ENCODE results near the gene PGC. TPM values are rescaled to one million over a fixed set of nuclear protein-coding genes. Genes with fewer than 3 reads are reported as not detected.
A peak's percentile ranks its signal among the peaks of the same experiment; 100 is the strongest.
"Not testable (repeated sequence)": the region's sequence is repeated elsewhere in the genome, so short reads cannot be mapped to it uniquely, and the experiment has no call there.

The PGC gene
- total RNA-seq, 1 donor: not detected

- DNase-seq (ENCODE audit: low read depth in 2 of 3, low spot score in 2 of 3): peak in 1 of 3 donors; percentile 45
Observed at GRCh38 chr6:41777551-41778285, 30.5 kb upstream of the PGC start.

DNA sequence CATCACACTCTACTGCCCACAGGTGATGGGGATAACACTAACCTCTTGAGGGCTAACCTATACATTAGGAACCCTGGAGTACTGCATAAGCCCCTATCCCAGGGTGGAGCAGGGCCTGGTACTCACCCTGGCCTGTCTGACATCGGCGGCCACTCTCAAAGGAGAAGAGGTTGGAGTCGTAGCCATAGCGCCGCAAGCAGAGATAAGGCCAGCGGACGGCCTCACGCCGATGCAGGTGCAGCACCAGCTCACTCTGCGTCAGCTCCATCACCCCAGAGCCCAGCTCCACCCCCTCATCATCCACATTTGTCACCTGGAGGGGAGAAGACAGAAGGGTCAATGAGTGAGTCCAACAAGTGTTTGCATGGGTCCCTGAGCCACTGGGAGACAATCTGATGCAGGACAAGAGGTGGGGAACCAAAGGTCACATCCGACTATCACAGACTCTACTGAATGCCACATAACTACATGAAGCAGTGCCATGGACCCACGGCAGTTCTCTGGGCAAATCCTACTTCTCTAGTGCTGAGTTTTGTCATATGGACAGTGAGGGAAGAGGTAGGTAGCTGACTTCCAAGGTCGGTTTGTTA is 28.2 kb upstream of the PGC start:
- DNase-seq (ENCODE audit: low read depth in 2 of 3, low spot score in 2 of 3): no peak

GRCh38 chr6:41774841-41775240 is 27.6 kb upstream of the PGC start:
- no peak for DNase-seq (ENCODE audit: low read depth in 2 of 3, low spot score in 2 of 3)

DNA sequence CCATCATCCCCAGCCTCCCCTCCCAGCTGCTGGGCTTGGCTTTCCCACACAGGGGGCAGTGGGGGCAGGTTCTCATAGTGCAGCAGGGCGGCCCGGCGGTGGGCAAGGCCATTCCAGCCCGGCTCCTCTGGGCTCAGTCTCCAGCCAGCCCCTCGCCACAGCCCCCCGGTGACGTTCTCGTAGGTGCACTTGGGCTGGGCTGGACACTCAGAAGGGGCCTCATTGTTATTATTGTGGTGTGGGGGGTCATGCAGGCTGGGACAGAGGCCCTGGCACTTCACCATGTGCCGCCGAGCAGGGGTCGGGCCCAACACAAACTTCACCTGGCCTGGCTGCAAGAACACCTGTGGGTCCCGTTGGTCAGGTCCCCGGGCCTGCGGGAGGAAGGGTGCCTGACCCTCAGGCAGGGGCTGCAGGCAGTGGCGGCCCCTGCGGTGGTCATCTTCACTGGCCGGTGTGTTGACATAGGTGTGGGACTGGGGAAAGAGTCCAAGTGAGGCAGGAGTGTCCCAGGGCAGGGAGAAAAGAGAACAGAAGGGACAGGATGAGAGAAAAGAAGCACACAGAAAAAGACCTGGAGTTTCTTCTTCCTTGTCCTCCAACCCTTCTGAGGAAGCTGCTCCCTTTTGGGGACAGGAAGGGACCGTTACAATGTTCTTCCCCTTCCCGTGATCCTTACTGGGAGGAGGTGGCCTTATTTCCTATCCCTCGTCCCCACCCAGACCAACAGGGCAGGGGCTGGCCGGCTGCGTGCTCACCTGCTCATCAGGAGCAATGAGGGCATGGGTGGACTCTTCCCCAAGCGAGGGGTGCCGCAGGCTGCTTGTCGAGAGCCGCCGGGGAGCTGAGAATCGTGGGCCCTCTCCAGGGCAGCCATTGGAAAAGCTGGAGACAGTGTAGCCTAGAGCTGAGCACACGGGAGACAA is 24.1 kb upstream of the PGC start:
- no peak for DNase-seq (ENCODE audit: low read depth in 2 of 3, low spot score in 2 of 3)

GRCh38 chr6:41770381-41771057 is 23.3 kb upstream of the PGC start:
- no peak for DNase-seq (ENCODE audit: low read depth in 2 of 3, low spot score in 2 of 3)

DNA sequence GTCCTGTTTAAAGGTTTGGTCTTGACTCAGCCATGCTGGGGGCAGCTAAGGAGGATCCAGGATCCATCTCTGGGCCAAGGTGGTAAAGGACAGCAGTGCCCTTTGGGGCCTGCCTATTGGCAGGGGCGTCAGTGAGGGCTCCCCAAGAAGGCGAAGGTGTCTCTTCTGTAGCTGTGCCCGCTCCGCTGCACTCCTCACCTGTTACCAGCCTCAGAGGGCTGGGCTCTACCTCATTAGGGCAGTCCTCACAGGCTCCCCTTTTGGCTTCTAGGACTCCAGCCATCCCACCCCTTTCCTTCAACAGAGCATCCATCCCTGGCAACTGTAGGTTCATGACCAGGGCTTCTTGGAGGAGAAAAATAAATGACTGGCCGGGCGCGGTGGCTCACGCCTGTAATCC is 22.2 kb upstream of the PGC start:
- no peak for DNase-seq (ENCODE audit: low read depth in 2 of 3, low spot score in 2 of 3)

- peak in 2 of 3 donors; percentile 71 to 84 for DNase-seq (ENCODE audit: low read depth in 2 of 3, low spot score in 2 of 3)
Observed at GRCh38 chr6:41768545-41769308, 21.5 kb upstream of the PGC start.

DNA sequence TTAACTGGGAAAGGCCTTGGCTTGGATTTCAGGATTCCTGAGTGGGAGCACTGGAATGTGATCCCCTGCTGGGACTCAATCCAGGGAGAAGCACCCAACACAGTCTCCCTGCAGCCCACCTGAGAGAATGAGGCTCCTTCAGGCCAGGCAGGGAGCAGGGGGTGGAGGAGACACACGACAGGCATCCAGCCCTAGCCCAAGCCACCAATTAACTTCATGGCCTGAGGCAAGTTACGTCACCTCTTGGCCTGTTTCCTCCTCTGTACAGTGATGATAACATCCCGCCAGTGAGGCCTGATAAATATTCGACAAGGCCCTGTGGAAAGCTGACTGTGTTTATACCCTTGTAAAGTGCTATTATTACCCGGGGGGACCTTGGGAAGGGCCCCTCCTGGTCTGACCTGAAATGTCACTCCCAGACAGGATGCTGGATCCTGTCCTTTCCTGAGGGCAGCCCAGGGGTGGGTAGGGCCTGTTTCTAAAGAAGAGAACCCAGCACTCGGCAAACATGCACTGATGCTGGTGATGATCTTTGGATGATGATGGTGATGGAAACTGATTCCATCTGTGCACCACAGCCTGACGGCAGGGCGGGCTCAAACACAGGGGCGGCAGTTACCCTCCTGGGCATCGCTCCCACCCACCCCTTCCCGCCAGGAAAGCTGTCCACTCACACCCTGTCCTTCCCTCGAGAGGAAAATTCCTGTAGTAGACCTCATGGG is 20.1 kb upstream of the PGC start:
- DNase-seq (ENCODE audit: low read depth in 2 of 3, low spot score in 2 of 3): peak in 2 of 3 donors; percentile 77 to 89

GRCh38 chr6:41766043-41766664 is 19.0 kb upstream of the PGC start:
- not testable (repeated sequence) for DNase-seq (ENCODE audit: low read depth in 2 of 3, low spot score in 2 of 3)

DNA sequence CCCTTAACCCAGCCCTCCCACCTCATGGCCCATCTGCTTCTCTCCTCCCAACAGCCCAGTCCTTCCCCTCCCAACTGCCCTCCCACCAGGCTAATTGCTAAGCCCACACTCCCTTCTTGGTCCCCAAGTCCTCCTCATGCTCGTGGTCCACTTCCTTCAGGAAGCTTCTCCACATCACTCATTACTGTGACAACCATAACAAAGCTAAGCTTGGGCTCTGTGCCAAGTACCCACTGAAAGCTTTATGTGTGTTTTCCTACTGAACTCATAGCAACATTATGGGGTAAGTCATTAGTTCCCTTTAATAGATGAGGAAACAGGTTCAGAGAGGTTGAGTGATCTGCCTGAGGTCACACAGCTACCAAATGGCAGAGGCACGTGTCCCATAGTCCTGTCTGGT is 16.3 kb upstream of the PGC start:
- DNase-seq (ENCODE audit: low read depth in 2 of 3, low spot score in 2 of 3): peak in 2 of 3 donors; percentile 31 to 71

DNA sequence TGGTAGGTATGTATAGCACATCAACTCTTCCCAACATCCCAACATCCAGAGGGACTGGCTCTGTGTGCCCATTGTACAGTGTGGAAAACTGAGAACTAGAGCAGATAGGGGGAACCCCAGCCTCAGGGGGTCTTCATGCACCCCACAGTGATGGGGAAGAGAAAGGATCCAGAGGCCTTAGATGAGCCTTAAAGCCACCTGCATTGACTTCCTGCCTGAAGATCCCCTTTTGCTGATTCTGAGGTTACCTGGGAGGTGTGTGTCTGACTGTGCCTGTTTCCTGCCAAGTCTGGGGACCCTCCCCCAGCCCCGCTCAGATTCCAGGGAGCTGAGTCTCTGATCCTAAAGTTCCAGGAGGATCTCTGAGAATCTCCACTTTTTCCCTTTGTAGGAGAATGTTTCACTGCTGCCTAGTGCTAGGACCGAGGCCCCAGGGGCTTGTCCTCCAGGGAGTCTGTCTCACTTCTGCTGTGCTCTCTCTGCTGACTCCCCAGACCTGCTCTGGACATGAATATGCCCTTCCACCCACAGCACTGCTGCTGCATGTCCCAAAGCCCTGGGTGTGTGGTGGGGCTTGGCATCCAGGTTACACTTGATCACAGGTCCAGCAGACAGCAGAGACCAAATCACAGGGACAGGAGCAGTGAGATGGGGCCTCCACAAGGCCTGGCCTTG is 12.8 kb upstream of the PGC start:
- no peak for DNase-seq (ENCODE audit: low read depth in 2 of 3, low spot score in 2 of 3)

GRCh38 chr6:41759106-41759904 is 12.1 kb upstream of the PGC start:
- no peak for DNase-seq (ENCODE audit: low read depth in 2 of 3, low spot score in 2 of 3)

DNA sequence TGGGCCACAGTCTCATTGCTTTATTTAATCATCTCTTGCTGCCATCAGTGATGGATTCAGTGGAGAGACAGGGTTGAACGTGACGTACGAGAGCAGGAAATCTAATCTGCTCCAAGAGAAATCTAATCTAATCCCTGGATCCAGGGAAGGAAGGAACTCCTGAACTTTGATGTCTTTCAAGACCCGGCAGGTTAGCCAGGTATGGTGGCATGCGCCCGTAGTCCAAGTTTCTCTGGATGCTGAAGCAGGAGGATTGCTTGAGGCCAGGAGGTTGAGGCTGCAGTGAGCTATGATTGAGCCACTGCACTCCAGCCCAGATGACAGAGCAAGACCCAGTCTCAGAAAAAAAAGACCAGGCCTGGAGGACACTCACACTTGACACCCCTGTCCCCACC is 11.4 kb upstream of the PGC start:
- DNase-seq (ENCODE audit: low read depth in 2 of 3, low spot score in 2 of 3): no peak

DNA sequence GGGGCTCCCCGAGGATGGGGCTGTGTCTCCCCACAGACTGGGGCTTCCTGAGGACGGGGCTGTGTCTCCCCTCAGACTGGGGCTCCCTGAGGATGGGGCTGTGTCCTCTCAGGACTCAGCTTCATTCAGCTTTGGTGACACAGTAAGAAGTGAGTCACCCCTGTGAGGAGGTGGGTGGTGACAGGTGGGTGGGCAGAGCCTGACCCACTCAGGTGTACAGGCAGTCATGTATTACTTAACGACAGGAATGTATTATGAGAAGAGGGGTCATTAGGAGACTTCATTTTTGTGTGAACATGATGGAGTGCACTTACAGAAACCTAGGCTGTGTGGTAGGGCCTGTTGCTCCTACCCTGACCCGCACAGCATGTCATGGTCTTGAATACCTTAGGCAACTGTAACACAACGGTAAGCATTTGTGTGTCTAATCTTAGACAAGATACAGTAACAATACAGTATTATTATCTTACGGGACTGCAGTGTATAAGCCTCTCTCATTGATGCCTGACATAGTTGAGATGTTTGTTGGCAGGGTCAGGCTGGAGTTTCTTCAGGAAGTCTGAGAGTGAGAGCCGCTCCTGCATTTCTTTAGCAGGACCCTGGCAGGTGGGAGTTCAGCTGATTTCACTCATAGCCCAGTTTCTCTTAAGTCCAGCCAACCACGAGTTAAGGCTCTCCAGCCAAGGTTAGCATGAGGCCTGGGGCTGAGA is 10.9 kb upstream of the PGC start:
- no peak for DNase-seq (ENCODE audit: low read depth in 2 of 3, low spot score in 2 of 3)

GRCh38 chr6:41757271-41757670 is 10.1 kb upstream of the PGC start:
- DNase-seq (ENCODE audit: low read depth in 2 of 3, low spot score in 2 of 3): no peak

- DNase-seq (ENCODE audit: low read depth in 2 of 3, low spot score in 2 of 3): peak in 1 of 3 donors; percentile 38
Observed at GRCh38 chr6:41756354-41756753, 9.2 kb upstream of the PGC start.

DNA sequence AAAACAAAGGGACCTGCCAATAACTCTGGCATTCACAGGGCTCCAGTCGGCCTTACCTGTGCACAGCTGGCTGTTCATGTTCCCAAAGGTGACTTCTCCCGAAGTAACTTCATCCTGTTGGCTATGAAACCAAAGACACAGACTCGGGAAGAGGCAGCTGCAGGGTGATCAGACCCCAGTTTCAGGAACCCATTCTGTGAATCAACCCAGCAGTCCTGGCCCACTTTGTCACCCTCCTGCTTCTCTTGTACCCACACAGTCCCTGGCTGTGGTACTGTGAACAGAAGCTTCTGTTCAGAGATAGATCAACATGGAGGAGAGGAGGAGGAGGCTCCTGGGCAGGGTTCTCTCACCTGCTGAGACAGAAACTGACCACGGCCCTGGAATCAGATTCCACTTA is 8.7 kb upstream of the PGC start:
- no peak for DNase-seq (ENCODE audit: low read depth in 2 of 3, low spot score in 2 of 3)

Data from hematopoietic multipotent progenitor cell (in vitro differentiated cells).